Neural cell (in vitro differentiated cells): ENCODE results near the gene MTFR2. TPM values are rescaled to one million over a fixed set of nuclear protein-coding genes. Genes with fewer than 3 reads are reported as not detected.
A peak's percentile ranks its signal among the peaks of the same experiment; 100 is the strongest.

Experiments
- H2AFZ ChIP-seq: fragments of 200-600, 300-800 bp; sonication (generic), shearing (Covaris generic); 2 replicates; pipeline ENCODE4 v1.6.0; 2014; ENCODE audit warnings: low read depth, mild to moderate bottlenecking, antibody characterized with exemption, low read length, moderate library complexity
- H3F3A ChIP-seq: fragments of 200-600 bp; shearing (Covaris generic); 2 replicates; pipeline ENCODE4 v1.6.1; 2016; ENCODE audit warnings: mild to moderate bottlenecking, moderate library complexity, mixed read lengths, antibody characterized with exemption, low read length; ENCODE audit not compliant: insufficient read depth, poor library complexity, severe bottlenecking
- H3K27ac ChIP-seq: fragments of 200-600, 300-800 bp; sonication (generic), shearing (Covaris generic); 2 replicates; pipeline ENCODE4 v1.5.1; 2014; ENCODE audit warnings: mild to moderate bottlenecking, low read length, moderate library complexity
- H3K27me3 ChIP-seq: fragments of 300-800, 200-600 bp; sonication (generic), shearing (Covaris generic); 2 replicates; pipeline ENCODE4 v1.6.0; 2014; ENCODE audit warnings: mild to moderate bottlenecking, low read depth, low read length, moderate library complexity; ENCODE audit not compliant: insufficient read depth
- H3K36me3 ChIP-seq: fragments of 300-800, 200-600 bp; sonication (generic), shearing (Covaris generic); 2 replicates; pipeline ENCODE4 v1.5.1; 2014; ENCODE audit warnings: mild to moderate bottlenecking, antibody characterized with exemption, low read length, moderate library complexity; ENCODE audit not compliant: insufficient read depth
- H3K4me2 ChIP-seq: fragments of 300-800, 200-600 bp; sonication (generic), shearing (Covaris generic); 2 replicates; pipeline ENCODE4 v1.6.0; 2014; ENCODE audit warnings: mild to moderate bottlenecking, low read length
- H3K4me3 ChIP-seq: fragments of 300-800, 200-600 bp; sonication (generic), shearing (Covaris generic); 2 replicates; pipeline ENCODE4 v1.5.1; 2014; ENCODE audit warnings: mild to moderate bottlenecking, low read length, moderate library complexity
- H3K79me2 ChIP-seq: fragments of 200-600 bp; shearing (Covaris generic); replicated peaks from 2 replicates; pipeline ENCODE4 v1.6.0; 2014; ENCODE audit warnings: mild to moderate bottlenecking, low read length, moderate library complexity; ENCODE audit not compliant: insufficient read depth
- H3K9ac ChIP-seq: fragments of 300-800, 200-600 bp; sonication (generic), shearing (Covaris generic); 2 replicates; pipeline ENCODE4 v1.6.1; 2016; ENCODE audit warnings: mild to moderate bottlenecking, low read length, mixed read lengths
- H3K9me2 ChIP-seq: fragments of 200-600 bp; shearing (Covaris generic); 2 replicates; pipeline ENCODE4 v1.6.1; 2016; ENCODE audit warnings: mild to moderate bottlenecking, low read length, mixed read lengths; ENCODE audit not compliant: insufficient read depth
- H3K9me3 ChIP-seq: fragments of 200-600, 300-800 bp; sonication (generic), shearing (Covaris generic); 2 replicates; pipeline ENCODE4 v1.6.1; 2016; ENCODE audit warnings: mild to moderate bottlenecking, mixed run types, low read length, moderate library complexity, mixed read lengths
- H4K20me1 ChIP-seq: fragments of 200-600 bp; shearing (Covaris generic); 2 replicates; pipeline ENCODE4 v1.6.1; 2016; ENCODE audit warnings: mild to moderate bottlenecking, mixed run types; ENCODE audit not compliant: insufficient read depth
- EP300 ChIP-seq: fragments of 450-650 bp; conservative IDR thresholded peaks from 2 replicates; pipeline ENCODE4 v1.6.1; 2014; ENCODE audit warnings: antibody characterized with exemption, mild to moderate bottlenecking, moderate library complexity; ENCODE audit not compliant: poor library complexity, severe bottlenecking
- EZH2 ChIP-seq: fragments of 200-600, 300-800 bp; shearing (Covaris generic), sonication (generic); IDR thresholded peaks from 2 replicates; pipeline ENCODE4 v1.6.1; 2014; ENCODE audit warnings: antibody characterized with exemption, low read length, borderline replicate concordance, mild to moderate bottlenecking; ENCODE audit not compliant: insufficient read depth, poor library complexity, severe bottlenecking
- MXI1 ChIP-seq: fragments of 450-650 bp; conservative IDR thresholded peaks from 2 replicates; pipeline ENCODE4 v1.6.1; 2014; ENCODE audit warnings: antibody characterized with exemption, mild to moderate bottlenecking; ENCODE audit not compliant: poor library complexity, severe bottlenecking
- POLR2AphosphoS5 ChIP-seq: IDR thresholded peaks from 2 replicates; pipeline ENCODE4 v1.6.1; 2012
- RAD21 ChIP-seq: fragments of 450-650 bp; conservative IDR thresholded peaks from 2 replicates; pipeline ENCODE4 v1.6.1; 2014; ENCODE audit warnings: antibody characterized with exemption, mild to moderate bottlenecking, moderate library complexity
- SMC3 ChIP-seq: fragments of 450-650 bp; conservative IDR thresholded peaks from 2 replicates; pipeline ENCODE4 v1.6.1; 2014; ENCODE audit warnings: antibody characterized with exemption, mild to moderate bottlenecking, moderate library complexity; ENCODE audit not compliant: poor library complexity
- TAF1 ChIP-seq: IDR thresholded peaks from 2 replicates; pipeline ENCODE4 v1.6.1; 2012; ENCODE audit warnings: low read depth
- polyA plus RNA-seq: library from polyadenylated mRNA; depleted of rRNA; stranded (reverse); fragments of >200 nt; gene quantifications from 2 replicates; pipeline ENCODE4 v1.2.3, GENCODE V29; 2014
- TF ChIP-seq, protein P1 (sequence below): IDR thresholded peaks from 2 replicates; pipeline ENCODE4 v1.6.1; 2012; ENCODE audit warnings: borderline replicate concordance
- TF ChIP-seq, protein P2 (sequence below): fragments of 450-650 bp; IDR thresholded peaks from 2 replicates; pipeline ENCODE4 v1.5.1; 2014; ENCODE audit warnings: antibody characterized with exemption, mild to moderate bottlenecking, moderate library complexity; ENCODE audit not compliant: poor library complexity, severe bottlenecking

Gene MTFR2
- polyA plus RNA-seq, 1 donor from 2014 or later: not detected

GRCh38 chr6:136208783-136209182, 41.3 kb downstream of the MTFR2 start:
- TF ChIP-seq RAD21 (no peak), POLR2AphosphoS5 (no peak), MXI1 (no peak), EP300 (no peak), TAF1 (no peak), SMC3 (no peak), EZH2 (no peak)
- TF ChIP-seq, protein P1, sequence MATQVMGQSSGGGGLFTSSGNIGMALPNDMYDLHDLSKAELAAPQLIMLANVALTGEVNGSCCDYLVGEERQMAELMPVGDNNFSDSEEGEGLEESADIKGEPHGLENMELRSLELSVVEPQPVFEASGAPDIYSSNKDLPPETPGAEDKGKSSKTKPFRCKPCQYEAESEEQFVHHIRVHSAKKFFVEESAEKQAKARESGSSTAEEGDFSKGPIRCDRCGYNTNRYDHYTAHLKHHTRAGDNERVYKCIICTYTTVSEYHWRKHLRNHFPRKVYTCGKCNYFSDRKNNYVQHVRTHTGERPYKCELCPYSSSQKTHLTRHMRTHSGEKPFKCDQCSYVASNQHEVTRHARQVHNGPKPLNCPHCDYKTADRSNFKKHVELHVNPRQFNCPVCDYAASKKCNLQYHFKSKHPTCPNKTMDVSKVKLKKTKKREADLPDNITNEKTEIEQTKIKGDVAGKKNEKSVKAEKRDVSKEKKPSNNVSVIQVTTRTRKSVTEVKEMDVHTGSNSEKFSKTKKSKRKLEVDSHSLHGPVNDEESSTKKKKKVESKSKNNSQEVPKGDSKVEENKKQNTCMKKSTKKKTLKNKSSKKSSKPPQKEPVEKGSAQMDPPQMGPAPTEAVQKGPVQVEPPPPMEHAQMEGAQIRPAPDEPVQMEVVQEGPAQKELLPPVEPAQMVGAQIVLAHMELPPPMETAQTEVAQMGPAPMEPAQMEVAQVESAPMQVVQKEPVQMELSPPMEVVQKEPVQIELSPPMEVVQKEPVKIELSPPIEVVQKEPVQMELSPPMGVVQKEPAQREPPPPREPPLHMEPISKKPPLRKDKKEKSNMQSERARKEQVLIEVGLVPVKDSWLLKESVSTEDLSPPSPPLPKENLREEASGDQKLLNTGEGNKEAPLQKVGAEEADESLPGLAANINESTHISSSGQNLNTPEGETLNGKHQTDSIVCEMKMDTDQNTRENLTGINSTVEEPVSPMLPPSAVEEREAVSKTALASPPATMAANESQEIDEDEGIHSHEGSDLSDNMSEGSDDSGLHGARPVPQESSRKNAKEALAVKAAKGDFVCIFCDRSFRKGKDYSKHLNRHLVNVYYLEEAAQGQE: no peak
- TF ChIP-seq, protein P2, sequence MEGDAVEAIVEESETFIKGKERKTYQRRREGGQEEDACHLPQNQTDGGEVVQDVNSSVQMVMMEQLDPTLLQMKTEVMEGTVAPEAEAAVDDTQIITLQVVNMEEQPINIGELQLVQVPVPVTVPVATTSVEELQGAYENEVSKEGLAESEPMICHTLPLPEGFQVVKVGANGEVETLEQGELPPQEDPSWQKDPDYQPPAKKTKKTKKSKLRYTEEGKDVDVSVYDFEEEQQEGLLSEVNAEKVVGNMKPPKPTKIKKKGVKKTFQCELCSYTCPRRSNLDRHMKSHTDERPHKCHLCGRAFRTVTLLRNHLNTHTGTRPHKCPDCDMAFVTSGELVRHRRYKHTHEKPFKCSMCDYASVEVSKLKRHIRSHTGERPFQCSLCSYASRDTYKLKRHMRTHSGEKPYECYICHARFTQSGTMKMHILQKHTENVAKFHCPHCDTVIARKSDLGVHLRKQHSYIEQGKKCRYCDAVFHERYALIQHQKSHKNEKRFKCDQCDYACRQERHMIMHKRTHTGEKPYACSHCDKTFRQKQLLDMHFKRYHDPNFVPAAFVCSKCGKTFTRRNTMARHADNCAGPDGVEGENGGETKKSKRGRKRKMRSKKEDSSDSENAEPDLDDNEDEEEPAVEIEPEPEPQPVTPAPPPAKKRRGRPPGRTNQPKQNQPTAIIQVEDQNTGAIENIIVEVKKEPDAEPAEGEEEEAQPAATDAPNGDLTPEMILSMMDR: no peak
- Histone ChIP-seq H3K9ac (no peak overlapping the region), H3K79me2 (no peaks in the 10 kb centered on the region)

GRCh38 chr6:136201732-136202131, 48.4 kb downstream of the MTFR2 start:
- Histone ChIP-seq H3K27ac (no peak overlapping the region), H3K4me2 (no peak overlapping the region), H3K36me3 (no peaks in the 10 kb centered on the region), H2AFZ (no peak overlapping the region), H3K9me3 (no peaks in the 10 kb centered on the region), H3K27me3 (no peaks in the 10 kb centered on the region), H3K79me2 (no peaks in the 10 kb centered on the region), H3K9ac (no peak overlapping the region), H3K9me2 (no peaks in the 10 kb centered on the region), H3K4me3 (no peak overlapping the region), H3F3A (no peaks in the 10 kb centered on the region), H4K20me1 (no peaks in the 10 kb centered on the region)
- no peak for TF ChIP-seq TAF1
- TF ChIP-seq, protein P1: no peak
- peak; percentile 80 for TF ChIP-seq SMC3
- no peak for TF ChIP-seq EZH2
- TF ChIP-seq, protein P2: peak; percentile 69
- no peak for TF ChIP-seq POLR2AphosphoS5
- TF ChIP-seq MXI1: no peak
- peak; percentile 82 for TF ChIP-seq RAD21
- peak; percentile 28 for TF ChIP-seq EP300

More at GRCh38 chr6:136208783-136209182, 41.3 kb downstream of the MTFR2 start:
- no peak overlapping the region for H3K4me3 ChIP-seq
- no peaks in the 10 kb centered on the region for H3K9me3 ChIP-seq
- no peak overlapping the region for H2AFZ ChIP-seq
- no peaks in the 10 kb centered on the region for H3K36me3 ChIP-seq
- H4K20me1 ChIP-seq: no peaks in the 10 kb centered on the region
- no peak overlapping the region for H3K4me2 ChIP-seq
- no peaks in the 10 kb centered on the region for H3F3A ChIP-seq
- H3K9me2 ChIP-seq: no peaks in the 10 kb centered on the region
- H3K27ac ChIP-seq: no peak overlapping the region
- no peaks in the 10 kb centered on the region for H3K27me3 ChIP-seq
